ENCODE data around the gene RBM33. TPM values are rescaled to one million over a fixed set of nuclear protein-coding genes. Genes with fewer than 3 reads are reported as not detected.
A peak's percentile ranks its signal among the peaks of the same experiment; 100 is the strongest.

The RBM33 gene
- total and polyA plus RNA-seq, 2 of the 8 experiments (the other 6 are each of a cell fraction or from before 2014, with no cell fraction given): 16.5 to 64.6 TPM

GRCh38 chr7:155793720-155794119 is 149.3 kb downstream of the RBM33 start:
- Histone ChIP-seq H3K23me2 (ENCODE audit: low read depth, low read length) (peaks cover 9% of the 10 kb centered on the region), H4K91ac (replicated peaks; ENCODE audit: insufficient read length, low read length) (no peak overlapping the region), H3K27ac (ENCODE audit: low read depth, low read length) (no peak overlapping the region), H3K4ac (replicated peaks; ENCODE audit: insufficient read length, low read depth, low read length) (no peak overlapping the region), H2BK5ac (ENCODE audit: low read depth, low read length) (0 out of 2 replicates have a peak overlapping the region, but pooled peaks have one; percentile 56), H3K56ac (replicated peaks; ENCODE audit: insufficient read length, low read depth, low read length) (no peak overlapping the region), H3K9ac (replicated peaks in 1 of 4; ENCODE audit: extremely low read depth in 1 of 4, low read depth in 3 of 4, low read length in 3 of 4) (no peak overlapping the region), H2BK15ac (ENCODE audit: low read length) (no peak overlapping the region), H3K4me3 (ENCODE audit: extremely low read depth in 1 of 4, insufficient read depth in 2 of 4, low read depth in 3 of 4, low read length in 4 of 4) (no peak overlapping the region), H2BK20ac (ENCODE audit: low read length) (no peak overlapping the region), H3K14ac (ENCODE audit: insufficient read length) (no peak overlapping the region), H3K79me1 (ENCODE audit: low read depth, low read length) (0 out of 2 replicates have a peak, but pooled peaks cover 2% of the 10 kb centered on the region), H3K79me2 (ENCODE audit: control insufficient read depth in 1 of 2, insufficient read depth in 2 of 2, low read length in 2 of 2) (no peaks in the 10 kb centered on the region), H2BK12ac (ENCODE audit: low read depth, low read length) (no peak overlapping the region), H3K27me3 (replicated peaks in 1 of 4; ENCODE audit: control insufficient read depth in 3 of 4, extremely low read depth in 1 of 4, insufficient read depth in 3 of 4, low read length in 3 of 4) (peaks cover 0 to 28% (median 19%) of the 10 kb centered on the region in 4 experiments; a peak in 6 of 7 replicates), H4K20me1 (replicated peaks in 1 of 2; ENCODE audit: control insufficient read depth in 1 of 2, insufficient read depth in 2 of 2, low read length in 2 of 2) (peaks cover 0 to 7% of the 10 kb centered on the region in 2 experiments), H2AFZ (ENCODE audit: low read length) (no peak overlapping the region), H2AK5ac (ENCODE audit: low read depth, low read length) (0 out of 2 replicates have a peak overlapping the region, but pooled peaks have one; percentile 75), H3K23ac (ENCODE audit: insufficient read length) (no peak overlapping the region), H2BK120ac (replicated peaks; ENCODE audit: low read depth, low read length) (no peak overlapping the region), H4K5ac (ENCODE audit: insufficient read length, low read depth, low read length) (no peak overlapping the region), H3K36me3 (ENCODE audit: control insufficient read depth in 2 of 4, insufficient read depth in 4 of 4, low read length in 3 of 4) (no peaks in the 10 kb centered on the region), H3K18ac (ENCODE audit: extremely low read depth, low read length) (no peak overlapping the region), H4K8ac (ENCODE audit: extremely low read depth, insufficient read depth, low read length) (no peak overlapping the region), H3K4me1 (replicated peaks in 1 of 4; ENCODE audit: control insufficient read depth in 3 of 4, insufficient read depth in 4 of 4, low read length in 3 of 4) (no peaks in the 10 kb centered on the region), H3K4me2 (ENCODE audit: insufficient read depth in 1 of 2, low read depth in 2 of 2, low read length in 2 of 2) (no peak overlapping the region), H3K9me3 (ENCODE audit: insufficient read depth in 2 of 2, low read depth in 1 of 2, low read length in 1 of 2) (peaks cover 5 to 7% of the 10 kb centered on the region in 2 experiments; a peak in 1 of 4 replicates)
- WGBS, 2 experiments (ENCODE audit: extremely low coverage in 1 of 2, insufficient coverage in 1 of 2, insufficient read length in 1 of 2, insufficient replicate concordance in 2 of 2, low coverage in 1 of 2, low lambda C conversion rate in 2 of 2, missing lambda C conversion rate in 1 of 2): 95% methylated on average over 4 of the region's 4 CpGs; no CpG with 5 or more reads in 1 of the 2 experiments
- ChIA-PET POLR2A (ENCODE audit: partially characterized antibody) (no interaction called here), CTCF (ENCODE audit: partially characterized antibody) (interaction anchor here (0.6 kb wide), 1 partner anchor 1074 kb away, joined by 4 read pairs; no protein-coding TSS in a partner anchor)
- FAIRE-seq (no peak), DNase-seq (ENCODE audit: low read depth in 1 of 2, low spot score in 2 of 2) (no peak)
- TF ChIP-seq MAFK (IDR thresholded peaks at IDR 0.05; ENCODE audit: low read depth, low read length) (no peak), BACH1 (IDR thresholded peaks at IDR 0.05; ENCODE audit: low read length) (no peak), BRCA1 (IDR thresholded peaks at IDR 0.05; ENCODE audit: low read depth, low read length) (no peak), EGR1 (IDR thresholded peaks at IDR 0.05; ENCODE audit: borderline replicate concordance, low read depth, low read length) (no peak), SAP30 (IDR thresholded peaks at IDR 0.05; ENCODE audit: insufficient read depth, insufficient replicate concordance, low read length) (no peak), HDAC2 (IDR thresholded peaks at IDR 0.05; ENCODE audit: borderline replicate concordance in 1 of 2, low read depth in 2 of 2, low read length in 2 of 2) (no peak), POLR2AphosphoS5 (IDR thresholded peaks at IDR 0.05; ENCODE audit: low read depth, low read length) (no peak), CREB1 (IDR thresholded peaks at IDR 0.05) (no peak), TAF7 (optimal IDR thresholded peaks at IDR 0.05; ENCODE audit: borderline replicate concordance, low read depth, low read length) (no peak)
